ENCODE results near the gene IQGAP1. TPM values are rescaled to one million over a fixed set of nuclear protein-coding genes. Genes with fewer than 3 reads are reported as not detected.

The IQGAP1 gene
- total and polyA plus RNA-seq, 9 of the 15 experiments (the other 6 are each of a cell fraction or from before 2014, with no cell fraction given), result 37.6 to 143 (median 77.7) TPM

DNA sequence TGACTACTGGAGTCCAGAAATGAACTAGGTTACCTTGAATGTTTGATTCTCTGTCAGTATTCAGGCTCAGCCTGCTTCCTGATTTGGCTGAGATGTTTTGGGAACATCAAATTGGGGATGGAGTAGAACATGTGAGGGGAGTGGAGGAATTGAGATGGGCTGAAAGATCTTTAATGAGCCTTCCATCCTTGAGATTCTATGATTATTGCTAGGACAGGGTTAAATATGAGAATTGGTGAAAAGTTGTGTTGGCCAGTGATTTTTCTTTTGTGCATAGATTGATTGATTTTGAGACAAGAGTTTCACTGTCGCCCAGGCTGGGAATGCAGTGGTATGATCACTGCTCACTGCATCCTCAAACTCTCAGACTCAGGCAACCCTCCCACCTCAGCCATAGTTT lies 32.4 kb downstream of the IQGAP1 start:
- ATAC-seq, result no peak
- intact Hi-C loops (cut with micrococcal nuclease) (no loop called here), in situ Hi-C loops (cut with MboI) (no loop called here)
- Histone ChIP-seq H3K4me1 (replicated peaks in 1 of 2; ENCODE audit: control insufficient read depth in 2 of 2, insufficient read depth in 2 of 2, low read length in 2 of 2) (peaks cover 0 to 8% of the 10 kb centered on the region in 2 experiments; a peak in 2 of 5 replicates), H3K4me3 (no peak overlapping the region), H3K36me3 (ENCODE audit: control insufficient read depth, insufficient read depth, low read length) (no peaks in the 10 kb centered on the region; the same call in 2 of the 3 replicates), H4K20me1 (replicated peaks; ENCODE audit: control insufficient read depth, insufficient read depth, low read length) (no peaks in the 10 kb centered on the region), H3K27me3 (ENCODE audit: control insufficient read depth in 2 of 2, insufficient read depth in 2 of 2, low read length in 2 of 2) (no peaks in the 10 kb centered on the region), H3K9me3 (replicated peaks; ENCODE audit: control insufficient read depth, insufficient read depth, low read depth, low read length) (no peaks in the 10 kb centered on the region), H3K9me1 (ENCODE audit: control insufficient read depth, insufficient read depth, low read length) (no peaks in the 10 kb centered on the region), H3K9ac (ENCODE audit: insufficient read depth in 1 of 2, low read depth in 2 of 2, low read length in 2 of 2) (no peak overlapping the region), H3K79me2 (ENCODE audit: control insufficient read depth, insufficient read depth, low read length) (peaks cover 32% of the 10 kb centered on the region), H3K4me2 (ENCODE audit: insufficient read depth, low read length) (no peak overlapping the region), H3K27ac (ENCODE audit: extremely low read depth, low read depth, low read length) (no peak overlapping the region), H2AFZ (ENCODE audit: low read depth, low read length) (no peak overlapping the region)
- TF ChIP-seq BMI1 (IDR thresholded peaks at IDR 0.05; ENCODE audit: low read length), result no peak
- TF ChIP-seq, protein P1, sequence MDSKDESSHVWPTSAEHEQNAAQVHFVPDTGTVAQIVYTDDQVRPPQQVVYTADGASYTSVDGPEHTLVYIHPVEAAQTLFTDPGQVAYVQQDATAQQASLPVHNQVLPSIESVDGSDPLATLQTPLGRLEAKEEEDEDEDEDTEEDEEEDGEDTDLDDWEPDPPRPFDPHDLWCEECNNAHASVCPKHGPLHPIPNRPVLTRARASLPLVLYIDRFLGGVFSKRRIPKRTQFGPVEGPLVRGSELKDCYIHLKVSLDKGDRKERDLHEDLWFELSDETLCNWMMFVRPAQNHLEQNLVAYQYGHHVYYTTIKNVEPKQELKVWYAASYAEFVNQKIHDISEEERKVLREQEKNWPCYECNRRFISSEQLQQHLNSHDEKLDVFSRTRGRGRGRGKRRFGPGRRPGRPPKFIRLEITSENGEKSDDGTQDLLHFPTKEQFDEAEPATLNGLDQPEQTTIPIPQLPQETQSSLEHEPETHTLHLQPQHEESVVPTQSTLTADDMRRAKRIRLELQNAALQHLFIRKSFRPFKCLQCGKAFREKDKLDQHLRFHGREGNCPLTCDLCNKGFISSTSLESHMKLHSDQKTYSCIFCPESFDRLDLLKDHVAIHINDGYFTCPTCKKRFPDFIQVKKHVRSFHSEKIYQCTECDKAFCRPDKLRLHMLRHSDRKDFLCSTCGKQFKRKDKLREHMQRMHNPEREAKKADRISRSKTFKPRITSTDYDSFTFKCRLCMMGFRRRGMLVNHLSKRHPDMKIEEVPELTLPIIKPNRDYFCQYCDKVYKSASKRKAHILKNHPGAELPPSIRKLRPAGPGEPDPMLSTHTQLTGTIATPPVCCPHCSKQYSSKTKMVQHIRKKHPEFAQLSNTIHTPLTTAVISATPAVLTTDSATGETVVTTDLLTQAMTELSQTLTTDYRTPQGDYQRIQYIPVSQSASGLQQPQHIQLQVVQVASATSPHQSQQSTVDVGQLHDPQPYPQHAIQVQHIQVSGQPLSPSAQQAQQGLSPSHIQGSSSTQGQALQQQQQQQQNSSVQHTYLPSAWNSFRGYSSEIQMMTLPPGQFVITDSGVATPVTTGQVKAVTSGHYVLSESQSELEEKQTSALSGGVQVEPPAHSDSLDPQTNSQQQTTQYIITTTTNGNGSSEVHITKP (IDR thresholded peaks at IDR 0.05; ENCODE audit: partially characterized antibody), result peak; percentile 38
- CTCF ChIA-PET (ENCODE audit: low intra/inter-chr PET ratio), result no interaction called here
- BruUV-seq (replicated peaks), result no TSS peak
- POLR2A ChIA-PET, result interaction anchor here (0.9 to 2.0 kb wide), 3 partner anchors 9 to 27 kb away, joined by 3 to 6 read pairs (median 5); no protein-coding TSS in a partner anchor
- WGBS (ENCODE audit: insufficient coverage, low coverage, missing lambda C conversion rate), result 69% methylated on average over 1 of the region's 1 CpG
- no peak for DNase-seq (ENCODE audit: extremely low read depth in 1 of 4, low spot score in 3 of 4)
- FAIRE-seq, result no peak
